GM20000 (cell line): ENCODE measurements around the gene DPT.
A peak's percentile ranks its signal among the peaks of the same experiment; 100 is the strongest.

ENCODE experiments used
- DNase-seq: peaks from one replicate; pipeline ENCODE4 v3.0.0; 2012; ENCODE audit warnings: low spot score
- CTCF ChIP-seq: IDR thresholded peaks from 2 replicates; pipeline ENCODE4 v1.5.1; 2012; ENCODE audit warnings: mild to moderate bottlenecking, control low read depth; ENCODE audit errors: extremely low read depth, missing control alignments

DPT gene

DNA sequence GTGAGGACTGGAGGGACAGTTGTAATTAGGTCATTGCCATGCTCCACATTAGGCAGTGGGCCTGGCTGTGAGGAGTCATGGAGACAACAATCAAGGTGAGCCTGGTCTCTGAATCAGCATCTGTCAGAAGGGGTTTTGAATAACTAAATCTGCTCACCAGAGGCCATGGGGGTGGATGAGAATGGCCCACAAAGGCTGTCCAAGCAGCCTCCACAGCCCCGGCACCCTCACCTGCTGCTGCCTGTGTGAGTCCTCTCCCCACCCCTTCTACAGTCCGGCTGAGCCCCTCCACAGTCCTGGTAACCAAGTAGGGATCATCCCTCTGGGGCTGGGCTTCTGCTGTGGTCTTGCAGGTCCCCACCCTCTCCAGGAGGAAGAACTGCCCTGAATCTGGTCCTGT, 2.3 kb downstream of the DPT start:
- no peak for DNase-seq
- no peak for TF ChIP-seq CTCF

DNA sequence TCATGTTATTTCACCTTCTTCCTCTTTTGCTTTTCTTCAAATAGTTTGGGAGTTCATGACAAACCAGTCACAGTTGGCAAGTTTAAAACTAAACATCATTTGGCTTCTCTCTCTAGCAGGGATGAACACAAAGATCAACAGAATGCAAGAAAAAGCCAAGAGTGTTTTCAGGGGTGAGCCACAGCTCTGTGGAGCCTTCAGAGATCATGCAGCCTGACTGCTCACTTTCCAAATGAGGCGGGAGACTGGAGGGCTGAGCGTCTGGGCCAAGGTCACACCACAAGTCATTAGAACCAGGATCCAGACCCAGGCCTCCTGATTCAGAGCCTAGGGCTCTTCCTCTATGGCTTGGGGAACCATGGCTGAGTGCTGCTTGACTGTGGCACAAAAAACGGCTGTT, 2.7 kb downstream of the DPT start:
- no peak for DNase-seq
- TF ChIP-seq CTCF: no peak

DNA sequence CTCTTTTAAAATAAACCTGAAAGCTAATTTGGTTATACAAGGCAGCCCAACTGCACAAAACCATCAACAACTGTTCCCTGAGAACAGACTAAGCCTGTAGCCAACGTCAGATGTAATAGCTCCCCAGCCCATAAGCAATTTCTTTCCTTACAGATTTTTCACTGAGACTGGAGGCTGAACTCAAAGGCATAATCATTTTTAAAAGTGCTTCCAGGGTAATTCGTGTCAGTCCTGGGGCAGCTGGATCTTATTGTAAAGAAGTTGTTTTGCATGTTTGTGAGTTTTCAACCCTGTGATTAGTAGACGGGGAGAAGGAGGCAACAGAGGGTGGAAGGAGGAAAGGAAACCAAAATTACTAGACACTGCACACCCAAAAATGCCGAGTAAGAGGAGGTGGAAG, 3.2 kb downstream of the DPT start:
- TF ChIP-seq CTCF: no peak

GRCh38 chr1:168725060-168725459, 3.9 kb downstream of the DPT start:
- DNase-seq: no peak
- no peak for TF ChIP-seq CTCF

More for the DNA sequence above, 3.2 kb downstream of the DPT start:
- DNase-seq: no peak

DNA sequence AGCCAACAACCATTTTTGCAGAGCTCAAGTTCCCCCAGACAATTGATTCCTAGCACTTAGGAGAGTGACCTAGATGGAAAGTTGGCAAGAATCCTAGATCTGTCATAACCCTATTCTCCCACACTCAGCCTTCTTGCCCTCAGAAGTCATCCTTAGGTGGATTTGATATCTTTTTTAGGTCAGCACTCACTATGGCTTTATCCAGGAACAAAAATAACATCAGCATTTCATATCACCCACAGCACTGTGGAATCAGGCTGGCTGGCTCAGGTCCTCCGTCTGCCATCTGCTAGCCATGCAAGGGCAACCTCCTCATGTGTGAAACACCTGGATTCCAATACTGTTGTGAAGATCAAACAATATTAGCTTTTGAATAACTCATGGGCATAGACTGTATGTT, 6.0 kb downstream of the DPT start:
- no peak for TF ChIP-seq CTCF
- DNase-seq: no peak

GRCh38 chr1:168720839-168721238, 8.2 kb downstream of the DPT start:
- no peak for DNase-seq
- no peak for TF ChIP-seq CTCF

DNA sequence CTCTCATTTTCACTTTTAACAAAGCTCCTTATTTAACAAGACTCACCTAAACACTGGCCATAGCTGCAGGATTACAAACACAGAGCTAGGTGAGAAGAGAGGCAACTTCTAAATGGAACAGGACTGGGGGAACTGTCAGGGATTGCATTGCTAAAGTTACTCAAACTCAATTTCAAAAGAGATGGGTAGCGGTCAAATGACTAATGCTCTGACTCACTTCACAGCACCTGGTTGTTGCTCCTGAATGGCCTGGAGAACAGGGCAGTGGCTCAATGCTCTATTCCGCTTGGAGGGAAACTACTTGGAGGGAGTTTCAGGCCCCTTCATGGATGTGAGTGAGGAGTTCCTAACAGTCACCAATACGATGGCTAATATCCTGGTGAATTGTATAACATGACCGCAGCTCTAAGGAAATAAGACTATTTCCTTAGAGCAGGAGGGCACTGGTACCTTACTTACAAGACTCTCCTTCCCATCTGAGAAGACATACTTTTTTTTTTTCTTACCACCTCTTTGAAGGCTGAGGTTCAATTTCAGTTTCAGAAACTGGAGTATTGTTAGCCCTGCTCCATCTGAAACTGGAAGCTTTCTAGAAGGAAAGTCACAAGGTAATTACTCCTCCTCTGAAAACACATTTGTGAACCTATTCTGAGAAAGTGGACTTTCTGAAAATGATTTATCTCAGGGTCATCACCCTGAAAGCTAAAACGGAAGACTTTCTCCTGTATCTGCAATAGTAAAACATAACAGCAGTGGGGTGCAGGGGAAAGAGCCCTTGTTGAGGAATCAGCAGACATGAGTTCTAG, 9.5 kb downstream of the DPT start:
- DNase-seq: peak; percentile 31

More for the DNA sequence above, 9.5 kb downstream of the DPT start:
- no peak for TF ChIP-seq CTCF
